ENCODE measurements around the gene RASA3.

RASA3 gene

DNA sequence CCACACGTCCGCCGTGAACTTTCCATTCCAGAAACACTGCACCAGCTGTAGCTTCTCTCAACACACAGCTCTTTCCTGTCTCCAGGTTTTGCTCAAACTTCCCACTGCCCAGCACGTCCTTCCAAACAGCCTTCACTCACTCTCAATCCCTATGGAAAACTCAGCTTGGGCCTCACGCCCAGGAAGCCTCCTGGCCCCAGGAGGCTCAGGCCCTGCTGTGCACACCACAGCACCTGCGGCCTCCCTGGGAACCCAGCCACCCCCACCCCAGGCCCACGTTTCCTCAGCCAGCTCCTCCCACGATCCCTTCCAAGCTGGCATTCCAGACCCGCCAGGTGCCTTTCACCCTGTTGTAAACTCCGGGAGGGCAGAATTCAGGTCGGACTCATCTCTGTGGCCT is 193.7 kb downstream of the RASA3 start:
- in situ Hi-C loops (cut with HindIII; ENCODE audit: low sequenced_read_pairs): no loop called here
- TF ChIP-seq, protein P1, sequence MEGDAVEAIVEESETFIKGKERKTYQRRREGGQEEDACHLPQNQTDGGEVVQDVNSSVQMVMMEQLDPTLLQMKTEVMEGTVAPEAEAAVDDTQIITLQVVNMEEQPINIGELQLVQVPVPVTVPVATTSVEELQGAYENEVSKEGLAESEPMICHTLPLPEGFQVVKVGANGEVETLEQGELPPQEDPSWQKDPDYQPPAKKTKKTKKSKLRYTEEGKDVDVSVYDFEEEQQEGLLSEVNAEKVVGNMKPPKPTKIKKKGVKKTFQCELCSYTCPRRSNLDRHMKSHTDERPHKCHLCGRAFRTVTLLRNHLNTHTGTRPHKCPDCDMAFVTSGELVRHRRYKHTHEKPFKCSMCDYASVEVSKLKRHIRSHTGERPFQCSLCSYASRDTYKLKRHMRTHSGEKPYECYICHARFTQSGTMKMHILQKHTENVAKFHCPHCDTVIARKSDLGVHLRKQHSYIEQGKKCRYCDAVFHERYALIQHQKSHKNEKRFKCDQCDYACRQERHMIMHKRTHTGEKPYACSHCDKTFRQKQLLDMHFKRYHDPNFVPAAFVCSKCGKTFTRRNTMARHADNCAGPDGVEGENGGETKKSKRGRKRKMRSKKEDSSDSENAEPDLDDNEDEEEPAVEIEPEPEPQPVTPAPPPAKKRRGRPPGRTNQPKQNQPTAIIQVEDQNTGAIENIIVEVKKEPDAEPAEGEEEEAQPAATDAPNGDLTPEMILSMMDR (IDR thresholded peaks at IDR 0.05; ENCODE audit: low read depth, low read length): no peak
- DNase-seq (ENCODE audit: low read depth, low spot score): no peak
- no peak overlapping the region for H3K4me3 ChIP-seq (ENCODE audit: low read depth, low read length)

DNA sequence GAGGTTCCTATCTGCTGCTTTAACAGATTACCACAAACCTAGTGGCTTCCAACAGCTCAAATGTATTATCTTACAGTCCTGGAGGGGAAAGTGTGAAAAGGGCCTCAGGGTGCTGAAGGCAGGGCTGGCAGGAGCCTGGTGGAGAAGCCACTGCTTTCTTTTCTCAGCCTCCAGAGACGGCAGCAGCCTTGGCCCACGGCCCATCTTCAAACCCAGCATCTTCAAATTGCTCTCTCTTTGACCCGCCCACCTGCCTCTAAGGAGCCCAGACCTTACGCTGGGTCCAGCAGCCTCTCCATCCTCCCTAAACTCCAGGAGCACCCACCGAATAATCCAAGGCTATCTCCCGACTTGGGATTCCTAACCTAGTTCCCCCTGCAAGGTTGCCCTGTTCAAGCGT is 194.2 kb downstream of the RASA3 start:
- DNase-seq (ENCODE audit: low read depth, low spot score): no peak
- in situ Hi-C loops (cut with HindIII; ENCODE audit: low sequenced_read_pairs): no loop called here
- TF ChIP-seq, protein P1 (IDR thresholded peaks at IDR 0.05; ENCODE audit: low read depth, low read length): no peak
- no peak overlapping the region for H3K4me3 ChIP-seq (ENCODE audit: low read depth, low read length)

DNA sequence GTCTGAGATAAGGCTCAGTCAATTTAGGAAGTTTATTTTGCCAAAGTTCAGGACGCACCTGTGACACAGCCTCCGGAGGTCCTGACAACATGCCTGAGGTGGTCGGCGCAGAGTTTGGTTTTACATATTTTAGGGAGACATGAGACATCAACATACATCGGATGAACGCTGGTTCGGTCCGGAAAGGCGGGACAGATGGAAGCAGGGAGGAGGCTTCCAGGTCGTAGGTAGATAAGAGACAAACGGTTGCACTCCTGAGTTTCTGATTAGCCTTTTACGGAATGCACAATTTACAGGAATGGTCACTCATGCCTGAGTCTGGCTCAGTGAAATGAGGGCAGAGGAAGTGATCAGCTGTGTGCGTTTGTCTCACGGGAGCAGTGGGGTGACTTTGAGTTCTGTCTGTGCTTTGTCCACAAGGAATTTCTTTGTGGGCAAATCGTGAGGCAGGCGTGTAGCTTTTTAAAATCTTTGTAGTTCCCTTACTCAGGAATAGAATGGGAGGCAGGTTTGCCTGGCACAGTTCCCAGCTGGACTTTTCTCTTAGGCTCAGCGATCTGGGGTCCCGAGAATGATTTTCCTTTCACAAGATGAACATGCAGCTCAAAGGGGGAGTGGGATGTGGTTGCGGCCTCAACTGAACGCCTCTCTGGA is 194.8 kb downstream of the RASA3 start:
- in situ Hi-C loops (cut with HindIII; ENCODE audit: low sequenced_read_pairs): no loop called here
- DNase-seq (ENCODE audit: low read depth, low spot score): no peak
- no peak overlapping the region for H3K4me3 ChIP-seq (ENCODE audit: low read depth, low read length)
- TF ChIP-seq, protein P1 (IDR thresholded peaks at IDR 0.05; ENCODE audit: low read depth, low read length): no peak

DNA sequence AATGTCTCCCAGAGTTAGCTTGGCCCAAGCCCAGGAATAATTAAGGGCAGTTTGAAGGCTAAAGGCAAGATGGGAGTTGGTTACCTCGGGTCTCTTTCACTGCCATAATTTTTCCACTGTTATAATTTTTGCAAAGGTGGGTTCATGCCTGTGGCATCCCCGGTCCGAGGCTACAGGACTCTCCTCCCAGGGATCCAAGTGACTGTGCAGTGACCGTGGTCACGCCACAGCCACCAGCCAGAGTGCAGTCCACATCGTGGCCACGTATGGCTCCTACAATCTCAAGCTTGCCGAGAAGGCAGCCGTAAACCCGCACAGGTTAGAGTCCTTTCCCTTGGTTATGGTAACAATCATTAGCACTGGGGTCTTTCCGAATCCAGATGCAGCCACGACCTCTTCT is 195.3 kb downstream of the RASA3 start:
- no peak overlapping the region for H3K4me3 ChIP-seq (ENCODE audit: low read depth, low read length)
- in situ Hi-C loops (cut with HindIII; ENCODE audit: low sequenced_read_pairs): no loop called here
- no peak for DNase-seq (ENCODE audit: low read depth, low spot score)
- TF ChIP-seq, protein P1 (IDR thresholded peaks at IDR 0.05; ENCODE audit: low read depth, low read length): no peak

DNA sequence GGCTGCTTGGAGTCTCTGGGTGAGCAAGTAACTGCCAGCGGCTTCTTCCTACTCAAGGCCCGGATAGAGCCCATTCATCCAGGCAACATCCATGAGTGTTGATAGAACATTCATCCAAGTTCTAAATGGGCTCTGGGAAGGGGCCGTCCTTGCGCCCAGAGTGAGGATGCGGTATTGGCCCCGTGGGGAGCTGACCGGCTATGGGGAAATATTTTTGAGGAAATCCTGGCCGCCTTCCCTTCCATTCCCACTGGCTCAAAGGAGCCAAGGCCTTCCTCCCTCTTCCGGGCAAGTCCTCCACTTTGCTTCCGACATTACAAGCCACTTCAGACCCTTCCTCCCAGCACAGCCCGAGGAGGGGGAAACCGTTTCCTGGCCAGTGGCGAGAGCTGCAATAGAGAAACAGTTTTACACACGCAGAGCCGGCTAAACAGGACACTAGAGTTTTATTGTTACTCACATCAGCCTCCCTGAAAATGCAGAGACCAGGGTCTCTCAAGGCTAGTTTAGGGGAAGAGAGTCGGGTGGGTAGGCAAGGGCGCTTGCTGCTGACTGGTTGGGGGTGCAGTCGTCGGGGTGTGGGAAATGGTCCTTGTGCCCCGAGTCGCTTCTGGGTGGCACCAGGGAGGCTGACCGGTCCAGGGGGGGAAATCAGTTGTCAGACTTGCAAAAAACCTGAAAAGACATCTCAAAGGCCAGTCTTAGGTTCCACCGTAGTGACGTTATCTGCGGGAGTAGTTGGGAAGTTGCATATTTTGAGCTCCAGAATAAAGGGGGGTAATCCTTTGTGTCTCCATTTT is 196.1 kb downstream of the RASA3 start:
- in situ Hi-C loops (cut with HindIII; ENCODE audit: low sequenced_read_pairs): no loop called here
- no peak overlapping the region for H3K4me3 ChIP-seq (ENCODE audit: low read depth, low read length)
- TF ChIP-seq, protein P1 (IDR thresholded peaks at IDR 0.05; ENCODE audit: low read depth, low read length): no peak
- no peak for DNase-seq (ENCODE audit: low read depth, low spot score)

DNA sequence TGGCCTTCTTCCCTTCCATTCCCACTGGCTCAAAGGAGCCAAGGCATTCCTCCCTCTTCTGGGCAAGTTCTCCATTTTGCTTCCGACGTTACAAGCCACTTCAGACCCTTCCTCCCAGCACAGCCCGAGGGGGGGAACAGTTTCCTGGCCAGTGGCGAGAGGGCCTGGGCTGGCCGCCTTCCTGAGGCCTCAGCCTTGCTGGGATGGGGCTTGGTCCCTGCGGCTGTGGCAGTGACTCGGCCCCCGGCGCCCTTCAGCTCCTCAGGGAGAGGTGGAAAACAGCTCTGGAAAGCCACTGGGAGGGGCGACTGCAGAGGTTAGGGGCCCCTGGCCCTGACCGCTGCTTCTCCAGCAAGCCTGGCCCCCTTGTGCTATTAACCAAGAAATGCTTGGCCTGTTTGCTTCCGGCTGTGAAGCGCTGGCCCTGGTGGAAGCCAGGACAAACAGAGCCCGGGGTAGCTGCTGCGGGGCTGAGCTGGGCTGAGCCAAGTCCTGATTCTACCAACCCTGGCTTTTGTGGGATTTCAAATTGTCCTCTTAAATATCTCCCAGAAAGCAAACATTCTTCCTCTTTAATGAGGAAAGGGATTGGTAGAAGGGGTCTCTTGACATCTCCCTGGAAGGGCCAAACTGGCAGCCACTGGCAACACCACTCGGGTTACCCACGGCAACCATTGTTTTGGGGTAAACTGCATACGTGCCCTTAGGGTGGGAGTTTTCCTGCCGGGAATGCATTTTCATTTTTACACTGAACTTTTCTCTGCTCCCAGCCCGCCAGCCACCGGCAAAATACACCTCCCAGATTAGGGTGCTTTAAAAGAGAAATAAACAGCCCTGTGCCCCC is 197.2 kb downstream of the RASA3 start:
- TF ChIP-seq, protein P1 (IDR thresholded peaks at IDR 0.05; ENCODE audit: low read depth, low read length): no peak
- DNase-seq (ENCODE audit: low read depth, low spot score): peak; percentile 30
- in situ Hi-C loops (cut with HindIII; ENCODE audit: low sequenced_read_pairs): no loop called here

More for the DNA sequence above, 197.2 kb downstream of the RASA3 start:
- H3K4me3 ChIP-seq (ENCODE audit: low read depth, low read length): no peak overlapping the region

Measured in astrocyte of the spinal cord (primary cell).